Erythroblast (primary cell): Measurements from ENCODE around the gene RIPOR2.

Experiments
- GATA1 ChIP-seq: IDR thresholded peaks from 2 replicates; pipeline ENCODE4 v1.6.1; 2011; ENCODE audit warnings: low read depth, mild to moderate bottlenecking, control low read depth, low read length, moderate library complexity
- POLR2A ChIP-seq: IDR thresholded peaks from 2 replicates; pipeline ENCODE4 v1.6.1; 2011; ENCODE audit warnings: mild to moderate bottlenecking, low read length

GRCh38 chr6:24775520-24776058 is 160.2 kb downstream of the RIPOR2 start:
- TF ChIP-seq POLR2A, result no peak
- TF ChIP-seq GATA1, result no peak
